Measurements from ENCODE around the gene MAP2K1. TPM values are rescaled to one million over a fixed set of nuclear protein-coding genes. Genes with fewer than 3 reads are reported as not detected.
"Not testable (repeated sequence)": the region's sequence is repeated elsewhere in the genome, so short reads cannot be mapped to it uniquely, and the experiment has no call there.

MAP2K1 gene
- total RNA-seq, 1 donor from 2014 or later = 53.3 TPM

DNA sequence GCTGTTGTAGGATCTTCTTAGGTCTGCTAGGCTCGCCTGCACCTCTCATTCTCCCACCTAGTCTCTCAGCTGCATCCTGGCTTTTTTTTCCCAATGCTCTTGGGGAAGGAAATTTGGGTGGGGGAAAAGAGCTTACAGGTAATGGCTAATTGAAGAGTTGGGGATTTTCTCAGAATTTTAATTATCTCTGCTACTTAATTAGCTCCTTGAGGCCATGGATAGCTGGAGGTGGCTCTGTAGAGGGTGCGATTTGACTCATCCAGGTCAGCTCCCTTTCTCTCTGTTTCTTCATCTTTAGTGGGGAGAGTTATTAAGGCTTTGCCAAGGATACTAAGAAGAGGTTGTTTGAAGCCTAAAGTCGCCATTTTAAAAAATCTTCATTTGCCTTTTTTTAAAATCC is 88.3 kb downstream of the MAP2K1 start:
- no peak for DNase-seq (ENCODE audit: low read depth)

DNA sequence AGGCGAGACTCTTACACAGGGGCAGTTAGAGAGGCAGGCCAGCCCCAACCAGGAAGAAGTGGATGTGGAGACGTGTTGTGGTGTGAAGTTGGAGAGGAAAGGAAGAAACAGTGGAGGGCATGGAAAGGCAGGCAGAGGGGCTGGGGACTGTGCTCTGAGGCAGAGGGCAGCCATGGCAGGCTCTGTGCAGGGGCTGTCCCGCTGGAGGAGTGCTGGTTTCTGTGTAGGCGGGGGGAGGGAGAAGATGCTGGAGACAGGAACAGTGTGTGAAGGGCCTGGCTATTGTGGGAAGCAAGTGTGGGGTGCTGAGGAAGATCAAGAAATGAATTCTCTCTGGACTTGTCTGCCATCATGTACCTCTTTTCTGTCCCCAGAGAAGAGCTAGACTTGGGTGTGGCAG is 89.8 kb downstream of the MAP2K1 start:
- no peak for DNase-seq (ENCODE audit: low read depth)

DNA sequence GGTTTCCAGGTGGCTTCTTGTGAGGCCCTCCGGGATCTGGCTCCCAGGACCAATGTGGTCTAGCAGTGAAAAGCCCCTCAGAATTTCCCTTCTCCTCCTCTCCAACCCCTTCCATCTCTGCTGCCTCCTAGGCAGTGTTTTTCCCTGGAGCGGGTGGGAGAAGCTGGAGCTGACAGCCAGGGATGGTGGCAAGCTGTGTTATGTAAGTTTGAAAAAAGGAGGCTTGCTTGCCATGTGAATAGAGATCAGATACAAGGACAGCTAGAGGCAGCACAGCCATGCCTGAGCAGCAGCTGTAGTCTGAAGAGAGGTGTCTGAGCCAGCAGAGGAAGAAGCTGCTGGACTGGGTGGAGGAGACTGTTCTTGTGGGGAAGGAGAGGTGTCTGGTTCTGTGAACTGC is 90.3 kb downstream of the MAP2K1 start:
- no peak for DNase-seq (ENCODE audit: low read depth)

DNA sequence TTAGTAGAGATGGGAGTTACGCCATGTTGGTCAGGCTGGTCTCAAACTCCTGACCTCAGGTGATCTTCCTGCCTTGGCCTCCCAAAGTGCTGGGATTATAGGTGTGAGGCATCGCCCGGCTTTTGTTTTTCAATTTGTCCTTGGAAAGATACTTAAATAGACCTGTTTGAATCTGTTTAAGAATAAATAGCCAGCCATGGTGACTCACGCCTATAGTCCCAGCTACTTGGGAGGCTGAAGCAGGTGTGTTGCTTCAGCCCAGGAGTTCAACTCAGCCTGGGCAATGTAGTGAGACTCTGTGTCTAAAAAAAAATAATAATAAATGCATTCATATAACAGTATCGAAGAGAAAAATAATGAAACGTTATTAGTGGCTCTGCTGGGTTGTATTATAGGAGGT is 93.6 kb downstream of the MAP2K1 start:
- DNase-seq (ENCODE audit: low read depth) = peak; percentile 25

DNA sequence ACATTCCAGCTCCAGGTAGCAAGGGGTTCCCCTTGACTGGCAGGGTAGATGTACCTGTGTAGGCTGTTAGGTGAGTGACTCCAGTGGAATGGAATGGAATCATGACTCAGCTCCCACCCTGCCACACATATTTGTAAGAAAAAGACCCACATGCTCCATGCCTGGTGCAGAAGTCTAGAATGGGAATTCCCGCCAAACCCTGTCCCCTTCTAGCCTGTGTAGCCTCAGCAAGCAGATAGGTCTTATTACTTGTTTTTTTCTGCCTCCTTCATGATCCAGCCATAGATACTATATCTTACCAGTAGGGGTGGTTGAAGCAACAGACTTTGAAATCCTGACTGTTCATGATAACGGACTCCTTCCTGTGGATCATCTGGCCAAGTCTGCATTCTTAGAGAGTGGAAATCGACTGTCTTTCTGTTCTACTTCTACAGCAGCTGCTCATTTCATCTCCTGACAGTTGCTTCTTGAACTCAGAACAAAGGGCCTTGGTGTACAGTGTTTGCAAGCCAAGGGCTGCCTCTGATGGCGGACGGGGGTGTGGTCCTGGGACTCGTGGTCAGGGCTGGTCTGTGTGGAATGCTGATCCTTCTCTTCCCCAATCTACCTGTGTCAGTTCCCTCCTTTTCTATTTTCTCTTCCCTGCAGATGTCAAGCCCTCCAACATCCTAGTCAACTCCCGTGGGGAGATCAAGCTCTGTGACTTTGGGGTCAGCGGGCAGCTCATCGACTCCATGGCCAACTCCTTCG is 94.6 kb downstream of the MAP2K1 start:
- peak; percentile 89 for DNase-seq (ENCODE audit: low read depth)

DNA sequence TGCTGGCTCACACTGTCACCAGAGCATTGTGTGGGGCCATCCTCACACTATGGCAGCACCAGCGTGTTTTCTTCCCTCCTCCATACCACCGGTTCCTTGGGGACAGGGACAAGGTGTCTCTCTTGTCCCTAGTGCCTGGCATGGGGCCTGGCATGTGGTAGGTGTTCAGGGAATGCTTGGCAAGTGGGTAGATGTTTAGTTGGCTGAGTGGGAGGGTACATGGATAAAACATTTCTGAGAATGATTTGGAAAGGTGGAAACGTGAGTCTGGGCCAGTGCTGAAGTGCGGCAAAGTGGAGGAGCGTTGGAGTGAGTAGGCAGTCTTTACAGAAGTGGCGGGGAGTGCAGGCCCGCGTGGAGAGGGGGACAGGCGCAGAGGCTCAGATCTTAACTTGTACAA is 95.8 kb downstream of the MAP2K1 start:
- DNase-seq (ENCODE audit: low read depth) = no peak

DNA sequence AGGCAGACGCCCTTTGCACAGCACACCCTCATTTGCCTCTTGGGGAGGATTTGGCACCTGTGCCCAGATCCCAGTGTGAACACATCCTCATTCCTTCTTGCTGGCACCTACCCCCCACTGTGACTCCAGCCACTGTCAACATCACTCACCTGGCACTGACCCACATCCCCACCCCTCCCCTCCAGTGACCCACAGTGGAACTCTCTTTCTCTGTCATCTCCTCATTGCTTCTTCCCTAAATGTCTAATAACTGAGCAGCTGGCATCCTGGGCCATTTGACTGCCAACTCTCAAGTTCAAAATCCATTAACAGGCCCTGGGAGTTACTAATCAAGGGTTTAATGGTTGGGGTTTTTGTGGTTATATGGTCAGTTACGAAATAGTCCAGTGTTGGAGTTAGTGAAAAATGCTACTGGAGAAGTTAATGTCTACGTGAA is 96.4 kb downstream of the MAP2K1 start:
- DNase-seq (ENCODE audit: low read depth) = peak; percentile 96

DNA sequence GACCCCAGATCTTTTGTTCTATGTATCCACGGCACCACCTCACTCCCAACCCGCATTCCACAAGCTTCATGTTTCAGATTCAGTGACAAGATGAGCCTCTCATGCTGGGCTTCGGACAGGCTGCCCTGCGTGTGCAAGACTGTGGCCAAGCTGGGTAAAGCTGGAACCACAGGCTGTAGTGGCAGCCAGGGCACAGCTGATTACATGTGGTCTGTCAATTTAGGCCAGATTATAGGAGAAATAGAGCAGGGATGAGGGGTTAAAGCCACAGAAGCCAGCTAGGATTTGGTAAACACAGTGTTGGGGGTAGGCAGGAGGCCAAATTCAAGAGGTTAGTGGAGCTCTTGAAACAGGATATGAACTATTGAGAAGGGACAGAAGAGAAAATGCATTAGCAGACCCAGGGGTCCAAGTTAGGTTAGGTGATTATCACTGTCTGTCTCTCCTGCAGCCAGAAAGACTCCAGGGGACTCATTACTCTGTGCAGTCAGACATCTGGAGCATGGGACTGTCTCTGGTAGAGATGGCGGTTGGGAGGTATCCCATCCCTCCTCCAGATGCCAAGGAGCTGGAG is 97.9 kb downstream of the MAP2K1 start:
- no peak for DNase-seq (ENCODE audit: low read depth)

DNA sequence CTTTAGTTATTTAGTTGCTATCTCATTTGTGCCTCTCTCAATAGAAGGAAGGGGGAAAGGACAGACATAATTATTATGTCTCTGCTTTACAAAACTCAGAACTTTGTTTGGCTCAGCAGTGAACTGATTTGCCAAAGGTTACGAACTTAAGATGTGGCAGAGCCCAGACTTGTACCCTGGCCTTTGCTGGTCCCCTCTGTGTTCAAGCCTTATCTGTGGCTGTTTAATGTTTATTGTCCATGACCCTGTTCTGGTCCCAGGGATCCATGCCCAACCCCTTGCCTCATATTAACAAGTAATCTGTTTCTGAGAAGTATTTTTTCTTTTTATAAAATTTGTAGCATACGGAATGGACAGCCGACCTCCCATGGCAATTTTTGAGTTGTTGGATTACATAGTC is 100.2 kb downstream of the MAP2K1 start:
- DNase-seq (ENCODE audit: low read depth) = no peak

DNA sequence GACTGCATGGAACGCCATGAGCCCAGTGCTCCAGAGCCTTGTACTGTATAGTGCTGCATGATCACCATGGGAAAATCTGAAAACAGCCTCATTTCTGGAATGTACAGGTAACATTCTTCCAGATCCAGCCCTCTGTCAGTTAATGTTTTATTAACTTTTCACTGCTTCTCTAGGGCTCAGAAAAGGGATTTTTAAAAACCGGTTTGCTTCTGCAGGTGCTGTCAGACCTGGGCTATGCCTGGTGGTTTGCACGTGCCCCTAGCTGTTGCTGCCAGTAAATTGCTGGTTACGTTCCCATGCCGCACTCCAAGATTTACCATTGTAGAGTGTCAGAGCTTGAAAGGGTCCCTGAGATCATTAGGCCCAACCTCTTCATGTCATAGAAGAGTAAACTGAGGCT is 101.8 kb downstream of the MAP2K1 start:
- no peak for DNase-seq (ENCODE audit: low read depth)

DNA sequence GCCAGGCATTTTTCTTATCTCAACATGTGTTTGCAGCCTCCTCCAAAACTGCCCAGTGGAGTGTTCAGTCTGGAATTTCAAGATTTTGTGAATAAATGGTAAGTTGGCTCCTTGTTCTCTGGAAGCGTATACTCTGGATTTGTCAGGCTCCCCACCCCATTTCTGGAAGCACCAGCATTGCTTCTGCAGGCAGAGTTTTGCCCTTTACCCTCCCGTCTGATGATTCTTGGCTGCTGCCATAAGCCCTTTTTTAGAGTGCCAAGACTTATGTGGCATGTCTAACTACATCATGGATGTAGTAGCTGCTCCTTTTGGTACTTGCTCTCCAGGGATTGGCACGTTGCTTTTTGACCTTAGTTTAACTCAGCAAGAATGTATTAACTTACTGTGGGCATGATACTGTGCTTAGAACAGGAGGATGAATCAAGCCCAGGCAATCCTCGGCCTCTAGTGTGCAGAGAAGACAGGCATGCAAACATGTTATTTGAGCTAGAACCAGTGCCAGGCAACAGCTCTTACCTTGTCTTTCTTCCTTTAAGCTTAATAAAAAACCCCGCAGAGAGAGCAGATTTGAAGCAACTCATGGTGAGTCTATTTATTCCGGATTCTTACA is 102.6 kb downstream of the MAP2K1 start:
- DNase-seq (ENCODE audit: low read depth) = no peak

DNA sequence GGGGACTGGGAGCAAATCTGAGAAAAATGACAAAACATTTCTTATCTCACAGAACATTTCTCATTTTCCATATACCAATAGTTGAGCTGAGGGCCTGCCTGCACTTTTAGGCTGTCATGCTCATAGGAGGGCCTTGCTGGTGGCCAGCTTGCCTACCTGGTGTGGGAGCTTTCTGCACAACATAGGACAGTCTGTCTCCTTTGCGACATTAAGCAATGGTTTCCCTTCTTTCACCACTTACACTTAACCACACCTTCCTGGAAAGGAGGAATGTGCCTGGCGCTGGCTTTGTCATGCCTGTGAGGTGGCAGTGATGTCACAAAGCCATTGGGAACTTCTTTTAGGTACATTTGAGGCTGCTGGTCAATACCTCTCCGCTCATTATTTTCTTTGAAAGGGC is 105.1 kb downstream of the MAP2K1 start:
- DNase-seq (ENCODE audit: low read depth) = no peak

DNA sequence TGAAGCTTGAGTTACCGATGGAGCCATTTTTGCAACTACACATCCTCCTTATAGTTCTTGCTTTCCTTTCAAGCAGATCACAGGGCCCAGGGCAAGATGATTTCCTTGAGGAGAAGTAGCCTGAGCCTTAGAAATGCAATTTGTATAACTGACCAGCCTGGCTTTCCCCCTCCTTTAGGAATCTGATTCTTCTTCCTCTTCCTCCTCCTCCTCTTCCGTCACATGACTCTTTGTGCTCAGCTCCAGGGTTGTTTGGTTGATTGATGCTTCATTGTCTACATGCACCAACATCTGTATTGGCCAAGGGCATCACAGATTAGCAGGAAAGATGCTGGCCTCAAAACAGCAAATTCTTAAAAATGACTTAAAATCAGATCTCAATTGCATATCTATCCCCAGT is 107.5 kb downstream of the MAP2K1 start:
- DNase-seq (ENCODE audit: low read depth) = no peak

DNA sequence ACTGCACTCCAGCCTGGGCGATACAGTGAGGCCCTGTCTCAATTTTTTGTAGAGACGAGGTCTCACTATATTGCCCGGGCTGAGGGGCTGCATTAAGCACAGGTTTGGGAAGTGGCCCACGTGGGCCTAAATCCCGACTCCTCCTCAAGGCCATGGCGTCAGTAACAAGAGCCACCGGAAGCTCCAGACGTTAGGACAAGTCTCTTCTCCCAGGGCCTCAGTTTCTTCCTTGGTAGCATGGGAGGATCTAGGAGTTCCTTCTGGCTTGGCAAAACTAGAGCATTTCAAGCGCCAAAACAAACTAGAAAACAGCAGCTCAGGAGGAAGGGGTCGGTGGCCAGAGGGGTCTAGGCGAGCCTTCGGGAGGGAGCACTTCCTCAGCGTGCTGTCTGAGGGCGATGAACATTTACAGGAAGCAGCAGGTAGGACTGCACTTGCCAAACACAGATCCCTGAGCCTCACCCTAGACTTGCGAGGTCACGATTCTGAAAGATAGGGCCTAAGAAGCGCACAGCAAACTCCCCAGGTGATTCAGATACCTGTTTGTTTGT is 110.3 kb downstream of the MAP2K1 start:
- no peak for DNase-seq (ENCODE audit: low read depth)

DNA sequence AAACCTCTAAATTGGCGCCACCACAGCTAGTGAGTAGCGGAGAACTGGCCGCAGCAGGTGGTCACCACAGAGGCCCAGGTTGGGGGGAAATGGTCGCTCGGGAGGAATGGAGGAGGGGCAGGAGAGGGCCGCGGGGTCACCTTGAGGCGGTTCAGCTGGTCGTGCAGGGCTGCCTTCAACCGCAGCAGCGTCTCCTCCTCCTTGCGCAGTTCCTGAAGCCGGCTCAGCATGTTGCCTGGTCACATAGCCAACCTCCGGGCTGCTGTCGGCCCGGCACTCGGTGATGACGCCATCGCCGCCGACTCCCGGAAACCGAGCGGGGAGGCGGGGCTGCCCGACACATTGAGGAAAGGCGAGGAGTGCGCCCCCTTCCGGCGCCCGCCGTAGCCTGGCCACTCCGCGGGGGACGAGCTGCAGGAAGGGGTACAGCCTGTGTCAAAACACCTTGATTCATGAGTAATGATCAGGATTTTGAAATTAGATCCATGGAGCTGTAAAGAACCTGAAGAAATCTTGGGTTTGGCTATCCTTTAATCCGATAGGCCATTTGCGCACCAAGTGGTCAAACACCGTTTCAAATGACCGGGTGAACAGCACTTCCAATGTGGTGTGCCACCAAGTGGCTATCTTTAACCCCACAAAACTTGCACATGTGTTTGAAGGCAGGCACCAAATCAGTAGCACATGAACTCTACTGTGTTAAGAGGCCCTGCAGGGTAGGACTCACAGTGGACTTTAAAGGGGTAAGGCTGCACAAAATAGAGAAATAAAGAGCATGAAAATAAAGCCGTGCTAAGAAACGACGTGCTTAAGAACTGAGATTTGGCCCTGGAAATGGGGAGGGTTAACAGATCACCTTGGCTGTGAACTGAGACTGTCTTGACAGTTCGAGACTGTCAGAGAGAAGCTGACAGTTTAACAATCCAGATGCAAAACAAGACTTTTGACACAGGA is 111.1 kb downstream of the MAP2K1 start, which contains the start of gene SNAPC5:
SNAPC5 (minus strand) TSS at position 261 of the 954 bp plus-strand sequence; CDS start at position 230, 31 bp downstream.
- peak; percentile 79 for DNase-seq (ENCODE audit: low read depth)

DNA sequence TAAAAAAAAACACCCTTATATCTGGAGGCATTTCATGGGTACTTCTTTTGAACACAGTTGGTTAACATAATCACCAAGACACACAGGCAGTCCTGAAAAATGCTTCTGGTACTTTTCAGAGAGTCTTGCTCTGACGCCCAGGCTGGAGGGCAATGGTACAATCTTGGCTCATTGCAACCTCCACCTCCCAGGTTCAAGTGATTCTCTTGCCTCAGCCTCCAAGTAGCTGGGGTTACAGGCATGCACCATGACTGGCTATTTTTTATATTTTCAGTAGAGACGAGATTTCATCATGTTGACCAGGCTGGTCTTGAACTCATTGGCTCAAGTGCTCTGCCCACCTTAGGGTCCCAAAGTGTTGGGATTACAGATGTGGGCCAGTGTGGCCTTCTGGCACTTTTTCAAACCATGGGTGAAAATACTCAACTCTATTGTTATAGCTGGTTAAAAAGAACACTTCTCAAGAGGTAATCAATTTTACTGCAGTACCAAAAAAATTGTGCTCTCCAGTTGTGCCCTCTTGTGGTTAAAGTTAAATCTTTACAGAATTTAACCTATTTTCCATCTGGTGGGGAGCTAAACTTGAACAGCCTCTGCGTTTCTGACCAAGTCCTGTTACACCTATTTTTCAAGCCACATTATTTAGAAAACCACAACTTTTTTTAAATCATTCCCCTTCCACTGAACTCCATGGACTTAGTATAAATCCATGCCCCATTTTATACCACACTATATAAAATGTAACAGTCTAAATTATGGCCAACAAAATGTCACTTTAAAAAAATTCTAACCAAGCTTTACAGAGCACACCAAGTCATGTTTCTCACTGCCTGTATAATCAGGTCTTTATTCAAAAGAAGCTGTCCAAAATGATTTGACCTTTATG is 112.0 kb downstream of the MAP2K1 start:
- DNase-seq (ENCODE audit: low read depth) = peak; percentile 40

DNA sequence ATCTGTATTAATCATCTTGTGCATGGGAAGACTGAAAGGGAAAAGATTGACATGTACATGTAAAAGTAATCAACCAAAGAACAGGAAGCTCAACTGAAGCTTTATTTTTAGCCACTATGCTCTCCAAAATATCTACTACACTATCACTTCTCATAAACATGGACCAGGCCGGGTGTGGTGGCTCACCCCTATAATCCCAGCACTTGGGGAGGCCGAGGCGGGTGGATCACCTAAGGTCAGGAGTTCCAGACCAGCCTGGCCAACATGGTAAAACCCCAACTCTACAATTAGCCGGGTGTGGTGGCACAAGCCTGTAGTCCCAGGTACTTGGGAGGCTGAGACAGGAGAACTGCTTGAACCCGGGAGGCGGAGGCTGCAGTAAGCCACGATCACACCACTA is 113.6 kb downstream of the MAP2K1 start:
- not testable (repeated sequence) for DNase-seq (ENCODE audit: low read depth)

DNA sequence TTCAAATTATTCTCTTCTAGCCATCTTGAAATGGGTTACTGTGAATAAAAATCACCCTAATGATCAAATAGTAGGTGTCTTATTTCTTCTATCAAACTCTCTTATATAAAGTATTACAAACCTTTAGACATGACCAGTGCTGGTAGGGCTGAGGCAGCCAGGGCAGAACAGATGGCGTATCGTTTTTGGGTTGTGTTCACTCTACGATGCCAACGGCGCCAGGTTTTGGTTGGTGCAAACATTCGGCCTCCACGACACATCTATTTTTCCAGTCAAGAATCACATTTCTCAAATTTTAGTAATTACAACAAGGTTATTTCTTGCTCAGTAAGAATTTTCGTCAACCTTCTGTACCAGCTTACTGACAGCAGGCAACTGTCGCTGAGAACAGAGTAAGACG is 115.8 kb downstream of the MAP2K1 start:
- DNase-seq (ENCODE audit: low read depth) = no peak

DNA sequence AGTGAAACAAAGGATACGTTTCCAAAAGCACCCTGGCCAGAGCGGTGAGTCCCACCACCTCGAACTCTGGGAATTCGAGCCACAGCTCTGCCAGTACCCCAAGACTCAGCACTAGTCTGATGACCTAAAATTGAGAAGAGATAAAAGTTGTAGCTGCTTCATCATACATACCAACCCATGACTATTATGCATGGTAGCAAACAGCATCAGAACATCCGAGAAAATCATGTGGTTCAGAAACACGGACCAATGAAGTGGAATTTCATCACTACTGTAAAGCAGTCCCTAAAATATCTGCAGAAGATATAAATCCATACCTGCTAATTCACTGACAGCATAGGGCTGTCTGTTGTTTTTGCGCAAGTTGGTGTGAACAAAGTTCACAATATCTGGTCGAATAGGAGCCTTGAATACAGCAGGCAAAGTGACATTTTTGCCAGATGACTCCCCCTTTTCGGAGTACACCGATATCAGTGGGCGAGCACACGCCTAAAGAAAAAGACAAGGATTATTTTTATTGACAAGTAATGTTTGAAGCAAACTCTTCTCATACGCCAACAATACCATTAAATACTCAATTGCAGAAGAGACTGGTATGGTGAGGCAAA is 116.4 kb downstream of the MAP2K1 start:
- not testable (repeated sequence) for DNase-seq (ENCODE audit: low read depth)

Data from renal cortical epithelial cell (primary cell).